Measurements from ENCODE around the gene GATA6.
"Not testable (repeated sequence)": the region's sequence is repeated elsewhere in the genome, so short reads cannot be mapped to it uniquely, and the experiment has no call there.

GATA6 gene

DNA sequence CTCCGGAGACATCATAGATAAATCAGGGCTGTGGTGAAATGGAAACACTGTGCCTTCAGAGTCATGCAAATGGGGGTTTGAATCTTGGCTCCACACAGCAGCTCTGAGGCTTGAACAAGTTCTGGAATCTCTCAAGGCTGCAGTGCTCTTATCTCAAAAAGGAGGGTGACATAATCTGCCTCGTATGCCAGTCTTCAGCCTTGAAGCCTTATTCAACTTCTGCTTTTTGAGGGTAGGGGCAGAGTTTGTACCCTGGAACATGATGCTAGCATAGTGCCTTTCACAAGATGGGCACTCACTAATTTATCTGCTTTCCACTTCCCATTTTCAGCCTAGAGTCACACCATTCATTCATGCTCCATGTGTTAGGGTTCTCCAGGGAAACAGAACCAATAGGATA is 42.3 kb downstream of the GATA6 start:
- DNase-seq = no peak

DNA sequence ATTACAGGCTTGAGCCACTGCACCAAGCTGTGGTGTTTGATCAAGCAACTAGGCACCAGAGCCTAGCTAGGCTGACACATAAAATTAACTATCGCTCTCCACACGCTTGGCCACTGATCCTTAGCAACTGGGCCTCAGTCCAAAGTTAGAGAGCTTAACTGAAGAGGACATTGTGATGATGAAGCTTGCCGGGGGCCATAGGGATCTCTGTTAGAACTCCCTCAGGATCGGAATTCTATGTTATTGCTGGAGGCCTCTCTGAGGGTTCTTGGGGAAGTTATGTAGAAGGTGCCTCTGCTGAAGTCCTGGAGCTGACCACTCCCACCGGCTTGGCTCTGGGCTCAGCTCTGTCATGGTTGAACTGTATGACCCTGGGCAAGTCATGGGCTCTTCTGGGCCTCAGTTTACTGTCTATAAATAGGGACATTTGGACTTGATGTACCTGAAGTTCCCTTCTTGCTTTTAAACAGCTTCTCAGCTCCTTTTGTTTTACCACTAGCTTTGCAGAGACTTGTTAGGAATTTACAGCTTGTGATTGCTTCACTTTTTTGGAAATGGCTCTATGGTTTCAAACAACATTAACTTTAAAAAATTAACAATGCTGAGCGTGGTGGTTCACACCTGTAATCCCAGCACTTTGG is 44.1 kb downstream of the GATA6 start:
- DNase-seq = no peak

DNA sequence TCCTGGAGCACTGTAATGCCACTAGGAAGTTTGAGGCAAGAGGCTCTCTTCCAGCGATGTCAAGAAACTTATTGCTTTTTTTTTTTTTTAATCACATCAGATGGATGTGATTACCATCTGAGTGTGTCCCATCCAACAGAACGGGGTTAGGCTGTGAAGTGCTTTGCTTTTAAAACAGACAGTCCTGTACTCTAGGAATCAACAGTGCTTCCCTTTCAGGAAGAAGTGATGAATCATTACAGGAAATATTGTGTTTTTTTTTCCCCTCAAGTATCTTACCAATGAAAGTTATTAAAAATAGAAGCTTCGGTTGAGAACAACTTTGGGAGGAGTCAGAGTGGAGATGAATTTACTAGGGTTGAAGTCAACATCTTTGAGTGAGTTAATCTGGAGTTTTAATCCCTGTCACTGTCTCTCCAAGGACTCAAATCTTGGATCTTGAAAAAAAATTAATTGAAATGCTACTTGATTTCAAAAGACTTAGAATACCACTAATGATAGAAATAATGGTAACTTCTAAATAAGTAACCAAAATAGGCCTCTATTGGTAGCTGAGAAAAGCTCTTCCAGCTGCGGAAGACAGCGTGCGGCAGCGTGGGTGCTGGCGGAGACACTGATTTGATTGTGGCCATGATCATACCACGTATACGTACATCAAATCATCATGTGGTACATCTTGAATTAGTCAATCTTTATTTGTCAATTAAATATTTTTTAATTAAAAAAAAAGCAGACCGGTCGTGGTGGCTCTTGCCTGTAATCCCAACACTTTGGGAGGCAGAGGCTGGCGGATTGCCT is 45.5 kb downstream of the GATA6 start:
- no peak for DNase-seq

DNA sequence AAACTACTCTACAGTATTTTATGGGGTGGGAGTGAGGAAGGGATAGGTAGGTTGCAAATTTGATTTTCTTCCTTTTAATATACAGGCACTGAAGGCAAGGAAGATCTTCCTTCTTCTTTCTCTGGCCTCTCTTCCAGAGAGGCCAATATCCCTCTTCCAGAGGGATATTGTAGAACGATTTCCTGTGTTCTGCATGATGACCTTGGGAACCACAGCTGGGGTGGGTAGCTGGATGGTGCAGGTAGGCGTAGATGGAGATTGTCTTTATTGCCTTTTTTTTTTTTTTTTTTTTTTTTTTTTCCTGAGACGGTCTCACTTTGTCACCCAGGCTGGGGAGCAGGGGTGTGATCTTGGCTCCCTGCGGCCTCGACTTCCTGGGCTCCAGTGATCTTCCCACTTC is 49.4 kb downstream of the GATA6 start:
- DNase-seq = no peak

- no peak for DNase-seq
Observed at GRCh38 chr18:22219568-22220355, 50.4 kb downstream of the GATA6 start.

- DNase-seq = not testable (repeated sequence)
Observed at GRCh38 chr18:22220585-22220984, 51.2 kb downstream of the GATA6 start.

DNA sequence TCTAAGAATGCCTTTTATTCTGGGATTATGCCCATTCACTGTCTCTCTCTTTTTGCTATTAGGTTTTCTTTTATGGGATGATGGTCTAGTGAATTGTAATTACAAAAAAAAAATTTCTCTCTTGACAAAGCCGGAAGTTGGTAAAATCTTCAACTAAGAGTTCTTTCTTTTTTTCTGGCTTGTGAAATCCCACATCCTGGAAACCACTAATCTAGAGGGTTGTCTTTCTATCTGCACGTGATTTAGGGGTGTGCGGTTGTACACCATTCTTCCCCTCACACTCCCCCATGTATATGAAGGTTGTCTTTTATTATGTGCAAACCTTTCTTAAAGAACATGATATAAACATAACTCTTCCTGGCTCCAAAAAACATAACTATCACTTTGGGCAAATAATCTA is 52.0 kb downstream of the GATA6 start:
- DNase-seq = no peak

- no peak for DNase-seq
Observed at GRCh38 chr18:22223254-22223964, 54.0 kb downstream of the GATA6 start.

GRCh38 chr18:22223965-22224322 is 54.6 kb downstream of the GATA6 start:
- DNase-seq = no peak

- DNase-seq = no peak
Observed at GRCh38 chr18:22224339-22224738, 55.0 kb downstream of the GATA6 start.

DNA sequence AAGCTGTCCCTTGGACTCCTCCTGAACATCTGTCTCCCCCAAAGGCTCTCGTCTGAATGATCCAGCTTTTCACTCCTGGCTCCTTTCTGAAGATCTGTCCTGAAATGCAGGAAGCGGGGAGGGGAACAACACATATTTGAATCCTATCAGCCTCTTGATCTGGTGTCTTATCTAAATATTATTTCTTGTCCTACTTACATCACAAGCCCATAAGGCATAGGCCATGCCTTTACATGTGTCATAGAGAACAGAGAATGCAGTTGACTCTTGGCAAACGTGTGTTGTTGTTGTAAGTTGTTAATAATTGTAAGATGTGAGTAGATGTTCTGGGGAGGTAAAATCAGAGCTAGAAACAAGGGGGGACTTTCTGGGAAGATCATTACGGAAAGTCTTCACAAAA is 57.4 kb downstream of the GATA6 start:
- no peak for DNase-seq

- no peak for DNase-seq
Observed at GRCh38 chr18:22228976-22229375, 59.6 kb downstream of the GATA6 start.

DNA sequence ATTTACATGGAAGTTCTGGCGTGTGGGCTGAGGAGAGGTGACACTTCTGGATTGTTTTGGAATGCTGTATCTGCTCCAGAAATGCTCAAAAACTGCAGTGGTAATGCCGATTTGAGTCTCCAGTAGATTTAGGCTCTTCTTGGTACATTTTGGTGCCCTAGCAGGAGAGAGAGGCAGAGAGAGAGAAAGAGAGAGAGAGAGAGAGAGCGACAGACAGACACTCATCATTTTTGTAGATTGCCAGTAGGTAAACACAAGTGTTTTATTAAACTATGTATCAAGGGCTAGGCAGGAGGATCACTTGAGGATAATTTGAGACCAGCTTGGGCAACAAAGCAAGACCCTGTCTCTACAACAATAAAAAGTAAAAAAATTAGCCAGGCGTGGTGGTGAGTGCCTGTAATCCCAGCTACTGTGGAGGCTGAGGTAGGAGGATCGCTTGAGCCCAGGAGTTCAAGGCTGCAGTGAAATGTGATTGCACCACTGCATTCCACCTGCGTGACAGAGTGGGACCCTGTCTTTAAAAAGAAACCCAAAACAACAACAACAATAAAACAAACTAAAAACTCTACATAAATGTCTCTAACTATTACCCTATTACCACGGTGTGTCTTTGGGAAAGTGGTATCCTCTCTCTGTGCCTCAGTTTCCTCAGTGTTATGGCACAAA is 60.2 kb downstream of the GATA6 start:
- no peak for DNase-seq

GRCh38 chr18:22230471-22230945 is 61.1 kb downstream of the GATA6 start:
- no peak for DNase-seq

GRCh38 chr18:22233266-22233665 is 63.9 kb downstream of the GATA6 start:
- no peak for DNase-seq

GRCh38 chr18:22238036-22238435 is 68.6 kb downstream of the GATA6 start:
- no peak for DNase-seq

- DNase-seq = no peak
Observed at GRCh38 chr18:22238681-22239080, 69.3 kb downstream of the GATA6 start.

DNA sequence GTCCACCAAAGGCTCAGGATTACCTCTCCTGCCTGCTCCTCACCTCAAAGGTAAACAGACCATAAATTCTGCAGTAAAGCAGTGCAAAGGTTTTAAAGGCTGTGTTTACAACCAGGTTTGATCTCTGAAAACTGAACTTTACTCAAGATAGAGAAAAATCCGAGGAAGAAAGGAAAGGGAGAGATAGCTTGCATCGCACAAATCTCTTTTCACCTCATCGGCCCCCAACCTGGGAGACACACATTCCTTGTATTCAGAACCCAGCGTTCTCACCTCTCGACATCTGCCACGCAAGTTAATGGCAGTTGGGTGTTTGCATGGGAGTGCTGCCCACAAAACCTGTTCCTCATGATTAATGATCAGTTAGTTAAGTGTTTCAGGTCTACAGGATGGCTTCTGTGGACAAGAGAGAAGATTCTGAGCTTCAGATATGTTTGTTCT is 72.6 kb downstream of the GATA6 start:
- no peak for DNase-seq

GRCh38 chr18:22243513-22243912 is 74.1 kb downstream of the GATA6 start:
- no peak for DNase-seq

- no peak for DNase-seq
Observed at GRCh38 chr18:22250026-22250425, 80.6 kb downstream of the GATA6 start.

GRCh38 chr18:22250591-22250996 is 81.2 kb downstream of the GATA6 start:
- DNase-seq = no peak

Measured in CD4-positive, alpha-beta T cell treated with Interleukin-17A for 4 hours (primary cell).